ENCODE measurements around the gene ZNF362.
A peak's percentile ranks its signal among the peaks of the same experiment; 100 is the strongest.
"Not testable (repeated sequence)": the region's sequence is repeated elsewhere in the genome, so short reads cannot be mapped to it uniquely, and the experiment has no call there.

The ZNF362 gene

DNA sequence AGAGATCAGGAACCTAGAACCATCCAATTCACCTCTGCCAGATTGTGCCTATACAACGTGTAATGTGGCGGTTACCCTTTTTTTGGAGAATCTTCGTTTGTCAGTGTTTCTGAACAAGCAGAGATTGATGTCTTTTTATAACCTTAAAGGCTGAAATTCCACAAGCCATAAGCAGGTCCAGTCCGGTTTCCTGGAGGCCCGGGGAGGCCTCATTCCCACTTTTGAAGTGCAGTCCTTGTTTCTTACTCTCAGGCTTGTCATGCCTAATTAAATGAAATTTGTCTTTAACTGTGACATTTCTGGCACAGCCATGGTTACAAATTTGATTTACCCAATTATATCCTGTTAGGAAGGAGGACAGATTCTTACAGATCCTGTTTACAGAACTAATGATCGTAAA lies 27.8 kb downstream of the ZNF362 start:
- no peak for DNase-seq (ENCODE audit: low read depth)
- TF ChIP-seq CTCF (conservative IDR thresholded peaks at IDR 0.05; ENCODE audit: low read length), result no peak
- no peak overlapping the region for H3K4me3 ChIP-seq (ENCODE audit: low read length)

GRCh38 chr1:33286451-33287185 lies 30.3 kb downstream of the ZNF362 start:
- no peak overlapping the region for H3K4me3 ChIP-seq (ENCODE audit: low read length)
- TF ChIP-seq CTCF (conservative IDR thresholded peaks at IDR 0.05; ENCODE audit: low read length), result no peak
- DNase-seq (ENCODE audit: low read depth), result peak; percentile 13

DNA sequence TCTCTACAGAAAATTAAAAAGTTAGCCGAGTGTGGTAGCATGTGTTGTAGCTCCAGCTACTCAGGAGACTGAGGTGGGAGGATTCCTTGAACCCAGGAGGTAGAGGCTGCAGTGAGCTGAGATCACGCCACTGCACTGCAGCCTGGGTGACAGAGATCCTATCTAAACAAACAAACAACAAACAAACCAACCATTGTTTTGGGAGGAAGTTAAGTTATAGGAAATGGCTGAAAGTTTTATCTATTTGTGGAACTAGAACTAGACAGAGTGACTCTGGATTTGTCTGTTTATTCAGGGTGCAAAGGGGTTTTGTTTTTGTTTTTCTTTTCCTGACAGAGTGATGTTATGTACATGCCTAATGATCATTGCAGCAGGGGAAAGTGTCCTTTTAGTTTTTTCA lies 31.0 kb downstream of the ZNF362 start:
- DNase-seq (ENCODE audit: low read depth), result no peak
- no peak for TF ChIP-seq CTCF (conservative IDR thresholded peaks at IDR 0.05; ENCODE audit: low read length)
- H3K4me3 ChIP-seq (ENCODE audit: low read length), result no peak overlapping the region

- no peak for DNase-seq (ENCODE audit: low read depth)
- no peak for TF ChIP-seq CTCF (conservative IDR thresholded peaks at IDR 0.05; ENCODE audit: low read length)
- H3K4me3 ChIP-seq (ENCODE audit: low read length), result no peak overlapping the region
Observed at GRCh38 chr1:33288976-33289857, 32.9 kb downstream of the ZNF362 start.

DNA sequence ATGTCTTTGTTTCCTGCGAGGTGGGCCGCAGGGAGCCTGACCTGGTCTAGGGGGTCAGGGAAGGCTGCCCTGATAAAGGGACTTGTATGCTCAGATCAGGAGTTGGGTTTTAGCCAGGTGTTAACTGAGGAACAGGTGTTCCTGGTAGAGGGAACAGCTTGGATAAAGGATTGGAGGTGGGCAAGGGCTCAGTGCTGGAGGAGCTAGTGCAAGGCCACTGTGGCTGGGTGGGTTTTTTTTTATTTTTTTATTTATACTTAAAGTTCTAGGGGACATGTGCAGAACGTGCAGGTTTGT lies 33.5 kb downstream of the ZNF362 start:
- no peak overlapping the region for H3K4me3 ChIP-seq (ENCODE audit: low read length)
- DNase-seq (ENCODE audit: low read depth), result no peak
- TF ChIP-seq CTCF (conservative IDR thresholded peaks at IDR 0.05; ENCODE audit: low read length), result no peak

DNA sequence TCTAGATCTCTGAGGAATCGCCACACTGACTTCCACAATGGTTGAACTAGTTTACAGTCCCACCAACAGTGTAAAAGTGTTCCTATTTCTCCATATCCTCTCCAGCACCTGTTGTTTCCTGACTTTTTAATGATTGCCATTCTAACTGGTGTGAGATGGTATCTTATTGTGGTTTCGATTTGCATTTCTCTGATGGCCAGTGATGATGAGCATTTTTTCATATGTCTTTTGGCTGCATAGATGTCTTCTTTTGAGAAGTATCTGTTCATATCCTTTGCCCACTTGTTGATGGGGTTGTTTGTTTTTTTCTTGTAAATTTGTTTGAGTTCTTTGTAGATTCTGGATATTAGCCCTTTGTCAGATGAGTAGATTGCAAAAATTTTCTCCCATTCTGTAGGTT lies 34.3 kb downstream of the ZNF362 start:
- not testable (repeated sequence) for H3K4me3 ChIP-seq (ENCODE audit: low read length); DNase-seq (ENCODE audit: low read depth)

GRCh38 chr1:33292726-33293340 lies 36.5 kb downstream of the ZNF362 start:
- DNase-seq (ENCODE audit: low read depth), result peak; percentile 11
- TF ChIP-seq CTCF (conservative IDR thresholded peaks at IDR 0.05; ENCODE audit: low read length), result no peak
- H3K4me3 ChIP-seq (ENCODE audit: low read length), result no peak overlapping the region

Measured in AG10803 (cell line).